Mesendoderm (in vitro differentiated cells): Measurements from ENCODE around the gene FAM13B.
"Not testable (repeated sequence)": the region's sequence is repeated elsewhere in the genome, so short reads cannot be mapped to it uniquely, and the experiment has no call there.

Source experiments
- DNase-seq: peaks from one replicate; pipeline ENCODE4 v3.0.0; 2013
- H2AK5ac ChIP-seq: 2 replicates; pipeline ENCODE4 v1.6.1; 2013; ENCODE audit warnings: low read length, inconsistent platforms
- H2BK120ac ChIP-seq: 2 replicates; pipeline ENCODE4 v1.6.1; 2013; ENCODE audit warnings: low read depth, mild to moderate bottlenecking, low read length, moderate library complexity, mixed read lengths
- H2BK15ac ChIP-seq: replicated peaks from 2 replicates; pipeline ENCODE4 v1.6.1; 2013; ENCODE audit warnings: low read depth, mild to moderate bottlenecking, moderate library complexity
- H2BK5ac ChIP-seq: 2 replicates; pipeline ENCODE4 v1.6.1; 2013; ENCODE audit warnings: low read length, inconsistent platforms
- H3K18ac ChIP-seq: 2 replicates; pipeline ENCODE4 v1.6.1; 2013; ENCODE audit warnings: mild to moderate bottlenecking, low read length, mixed read lengths
- H3K23ac ChIP-seq: one replicate; pipeline ENCODE4 v1.6.1; 2013; ENCODE audit warnings: low read length
- H3K27ac ChIP-seq: 2 replicates; pipeline ENCODE4 v1.5.1; 2013; ENCODE audit warnings: low read depth, mild to moderate bottlenecking, inconsistent platforms, low read length, moderate library complexity
- H3K27me3 ChIP-seq: 2 replicates; pipeline ENCODE4 v1.6.1; 2013; ENCODE audit warnings: low read length, control low read depth, mild to moderate bottlenecking, inconsistent platforms; ENCODE audit not compliant: insufficient read depth, poor library complexity
- H3K36me3 ChIP-seq: 2 replicates; pipeline ENCODE4 v1.6.1; 2013; ENCODE audit warnings: low read length, inconsistent platforms; ENCODE audit not compliant: control insufficient read depth, insufficient read depth
- H3K4ac ChIP-seq: one replicate; pipeline ENCODE4 v1.6.1; 2013; ENCODE audit warnings: low read depth, mild to moderate bottlenecking, low read length, moderate library complexity
- H3K4me1 ChIP-seq: 2 replicates; pipeline ENCODE4 v1.6.1; 2013; ENCODE audit warnings: low read depth, low read length, inconsistent platforms; ENCODE audit not compliant: control insufficient read depth
- H3K4me2 ChIP-seq: 2 replicates; pipeline ENCODE4 v1.6.1; 2013; ENCODE audit warnings: low read length
- H3K4me3 ChIP-seq: 2 replicates; pipeline ENCODE4 v1.5.1; 2013; ENCODE audit warnings: mild to moderate bottlenecking, low read length
- H3K56ac ChIP-seq: one replicate; pipeline ENCODE4 v1.6.1; 2013; ENCODE audit warnings: low read length
- H3K79me1 ChIP-seq: 2 replicates; pipeline ENCODE4 v1.6.1; 2013; ENCODE audit warnings: low read length, inconsistent platforms
- H3K79me2 ChIP-seq: 2 replicates; pipeline ENCODE4 v1.6.1; 2013; ENCODE audit warnings: mild to moderate bottlenecking, low read length; ENCODE audit not compliant: control insufficient read depth, insufficient read depth
- H3K9ac ChIP-seq: 2 replicates; pipeline ENCODE4 v1.6.1; 2013; ENCODE audit warnings: low read length, inconsistent platforms
- H4K5ac ChIP-seq: one replicate; pipeline ENCODE4 v1.6.1; 2013; ENCODE audit warnings: low read length
- H4K8ac ChIP-seq: one replicate; pipeline ENCODE4 v1.6.1; 2013; ENCODE audit warnings: low read depth, mild to moderate bottlenecking, control low read depth, low read length, moderate library complexity
- WGBS: extraction: QIAGEN DNeasy Blood & Tissue Kit; methylation state at CpG from one replicate; pipeline ENCODE4 v1.1.7; 2013; ENCODE audit warnings: low lambda C conversion rate, missing lambda C conversion rate; ENCODE audit not compliant: insufficient coverage; ENCODE audit errors: extremely low coverage; 5-methylcytosine and 5-hydroxymethylcytosine counted together

The FAM13B gene

GRCh38 chr5:138054206-138054605, 21.3 kb upstream of the FAM13B start:
- Histone ChIP-seq H3K79me1 (no peaks in the 10 kb centered on the region), H3K27me3 (no peaks in the 10 kb centered on the region), H3K4me1 (no peaks in the 10 kb centered on the region), H2BK15ac (no peak overlapping the region), H2AK5ac (no peak overlapping the region), H3K4ac (no peak overlapping the region), H3K36me3 (no peaks in the 10 kb centered on the region), H4K5ac (no peak overlapping the region), H4K8ac (no peak overlapping the region), H2BK120ac (no peak overlapping the region), H3K9ac (no peak overlapping the region), H3K27ac (no peak overlapping the region), H3K4me3 (no peak overlapping the region), H3K4me2 (no peak overlapping the region), H2BK5ac (no peak overlapping the region), H3K18ac (no peak overlapping the region), H3K23ac (no peak overlapping the region), H3K79me2 (no peaks in the 10 kb centered on the region), H3K56ac (no peak overlapping the region)
- no CpG with 5 or more reads among the region's 3 CpGs for WGBS
- DNase-seq = no peak

DNA sequence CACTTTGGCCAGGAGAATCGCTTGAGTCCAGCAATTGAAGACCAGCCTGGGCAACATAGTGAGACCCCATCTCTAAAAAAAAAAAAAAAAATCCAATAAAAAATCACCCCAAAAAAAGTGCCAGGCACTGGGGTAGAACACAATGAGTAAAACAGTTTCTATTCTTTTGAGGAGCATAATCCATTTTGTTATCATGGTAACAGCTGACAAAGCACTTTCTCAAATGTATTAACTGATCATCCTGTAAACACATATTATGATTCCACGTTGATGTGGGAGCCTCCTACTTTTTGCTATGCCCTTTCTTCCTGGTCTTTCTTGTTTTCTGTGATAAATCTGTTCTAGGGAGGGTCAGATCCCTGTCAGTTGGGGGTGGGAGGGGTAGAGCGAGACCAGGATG, 20.7 kb upstream of the FAM13B start:
- Histone ChIP-seq H3K18ac (no peak overlapping the region), H2BK15ac (no peak overlapping the region), H3K9ac (no peak overlapping the region), H4K5ac (no peak overlapping the region), H4K8ac (no peak overlapping the region), H3K79me1 (no peaks in the 10 kb centered on the region), H3K4me2 (no peak overlapping the region), H3K79me2 (no peaks in the 10 kb centered on the region), H3K36me3 (no peaks in the 10 kb centered on the region), H3K27me3 (no peaks in the 10 kb centered on the region), H2AK5ac (no peak overlapping the region), H3K4ac (no peak overlapping the region), H3K56ac (no peak overlapping the region), H3K27ac (no peak overlapping the region), H3K4me1 (no peaks in the 10 kb centered on the region), H2BK120ac (no peak overlapping the region), H2BK5ac (no peak overlapping the region), H3K4me3 (no peak overlapping the region), H3K23ac (no peak overlapping the region)
- WGBS = no CpG with 5 or more reads among the region's 3 CpGs
- no peak for DNase-seq

DNA sequence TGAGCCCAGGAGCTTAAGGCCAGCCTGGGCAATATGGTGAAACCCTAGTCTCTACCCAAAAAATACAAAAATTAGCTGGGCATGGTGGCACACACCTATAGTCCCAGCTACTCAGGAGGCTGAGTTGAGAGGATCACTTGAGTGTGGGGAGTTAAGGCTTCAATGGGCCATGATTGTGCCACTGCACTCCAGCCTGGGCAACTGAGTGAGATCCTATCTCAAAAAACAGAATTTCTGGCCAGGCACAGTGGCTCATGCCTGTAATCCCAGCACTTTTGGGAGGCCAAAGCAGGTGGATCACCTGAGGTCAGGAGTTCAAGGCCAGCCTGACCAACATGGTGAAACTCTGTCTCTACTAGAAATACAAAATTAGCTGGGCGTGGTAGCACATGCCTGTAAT, 19.8 kb upstream of the FAM13B start:
- not testable (repeated sequence) for H3K36me3 ChIP-seq, H3K79me2 ChIP-seq, H2AK5ac ChIP-seq, H2BK120ac ChIP-seq, H3K4me3 ChIP-seq, H3K79me1 ChIP-seq, DNase-seq, H3K56ac ChIP-seq, H3K23ac ChIP-seq, H3K27me3 ChIP-seq, H3K18ac ChIP-seq, H2BK5ac ChIP-seq, H4K5ac ChIP-seq, H3K4me2 ChIP-seq, H3K4me1 ChIP-seq, H3K9ac ChIP-seq, H2BK15ac ChIP-seq, H3K27ac ChIP-seq, H3K4ac ChIP-seq, H4K8ac ChIP-seq
- no CpG with 5 or more reads among the region's 1 CpG for WGBS

DNA sequence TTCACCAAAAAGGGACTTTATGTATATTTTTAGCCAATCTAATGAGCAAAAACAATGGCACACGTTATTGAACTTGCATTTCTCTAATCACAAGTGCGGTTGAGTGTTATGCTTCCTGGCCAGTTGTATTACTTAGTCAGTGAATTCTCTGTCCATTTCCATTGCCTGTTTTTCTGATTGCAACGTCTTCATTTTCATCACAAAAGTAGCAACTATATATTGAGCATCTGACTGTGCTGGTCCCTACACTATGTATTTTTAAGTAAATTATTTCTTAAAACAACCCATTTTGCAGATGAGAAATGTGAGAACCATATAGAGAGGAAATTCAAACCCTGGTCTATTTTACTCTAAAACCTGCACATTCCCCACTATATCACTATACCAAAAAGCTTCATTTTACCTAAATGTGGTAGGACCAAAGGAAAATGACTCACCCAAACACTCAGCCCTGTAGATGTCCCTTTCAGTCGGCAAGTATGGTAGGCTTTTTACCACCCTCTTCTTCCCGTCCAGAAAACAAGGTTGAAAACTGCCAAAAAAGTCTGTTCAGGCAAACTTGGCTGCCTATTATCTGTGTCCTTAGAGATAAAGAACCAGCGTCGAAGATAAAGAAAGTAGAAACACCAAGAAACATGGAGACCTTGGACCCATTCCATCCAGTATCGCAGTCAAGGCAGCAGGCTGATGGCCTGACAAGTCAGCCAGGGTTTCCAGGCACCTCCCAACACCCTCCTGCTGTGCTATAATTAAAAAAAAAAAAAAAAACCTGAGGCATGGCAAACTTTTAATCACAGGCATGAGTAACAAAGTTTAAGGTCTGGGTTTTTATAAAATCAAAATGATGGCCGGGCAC, 18.8 kb upstream of the FAM13B start:
- H4K8ac ChIP-seq = no peak overlapping the region
- H3K36me3 ChIP-seq = no peaks in the 10 kb centered on the region
- H3K4me1 ChIP-seq = no peaks in the 10 kb centered on the region
- no peak overlapping the region for H2BK15ac ChIP-seq
- H3K4ac ChIP-seq = no peak overlapping the region
- no CpG with 5 or more reads among the region's 9 CpGs for WGBS
- H2AK5ac ChIP-seq = no peak overlapping the region
- no peaks in the 10 kb centered on the region for H3K27me3 ChIP-seq
- H3K4me2 ChIP-seq = no peak overlapping the region
- H2BK5ac ChIP-seq = no peak overlapping the region
- H3K23ac ChIP-seq = no peak overlapping the region
- H2BK120ac ChIP-seq = no peak overlapping the region
- H4K5ac ChIP-seq = no peak overlapping the region
- H3K18ac ChIP-seq = no peak overlapping the region
- no peak overlapping the region for H3K27ac ChIP-seq
- no peak overlapping the region for H3K9ac ChIP-seq
- H3K56ac ChIP-seq = no peak overlapping the region
- no peaks in the 10 kb centered on the region for H3K79me2 ChIP-seq
- H3K4me3 ChIP-seq = no peak overlapping the region
- H3K79me1 ChIP-seq = no peaks in the 10 kb centered on the region
- DNase-seq = peak; percentile 21

DNA sequence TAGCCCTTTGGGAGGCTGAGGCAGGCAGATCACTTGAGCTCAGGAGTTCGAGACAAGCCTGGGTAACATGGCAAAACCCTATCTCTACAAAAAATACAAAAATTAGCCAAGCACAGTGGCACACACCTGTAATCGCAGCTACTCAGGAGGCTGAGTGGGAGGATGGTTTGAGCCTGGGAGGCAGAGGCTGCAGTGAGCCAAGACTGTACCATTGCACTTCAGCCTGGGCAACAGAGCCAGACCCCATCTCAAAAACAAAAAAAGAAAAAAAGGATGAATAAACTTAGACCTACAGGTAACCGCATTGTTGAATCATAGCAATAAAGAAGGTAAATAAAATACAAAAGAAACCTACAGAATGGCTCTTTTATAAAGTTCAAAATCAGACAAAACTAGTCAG, 12.4 kb upstream of the FAM13B start:
- WGBS = no CpG with 5 or more reads among the region's 3 CpGs
- H3K56ac ChIP-seq, H3K18ac ChIP-seq, H3K9ac ChIP-seq, H3K36me3 ChIP-seq, H4K8ac ChIP-seq, H2BK15ac ChIP-seq, H3K4ac ChIP-seq, H3K79me2 ChIP-seq, H4K5ac ChIP-seq, H3K27ac ChIP-seq, H2BK5ac ChIP-seq, H3K4me1 ChIP-seq, H3K4me2 ChIP-seq, H2BK120ac ChIP-seq, H3K27me3 ChIP-seq, H3K4me3 ChIP-seq, H3K23ac ChIP-seq, DNase-seq, H3K79me1 ChIP-seq, H2AK5ac ChIP-seq: not testable (repeated sequence)

- no CpG with 5 or more reads among the region's 1 CpG for WGBS
- Histone ChIP-seq H3K23ac (no peak overlapping the region), H3K79me2 (no peaks in the 10 kb centered on the region), H2BK5ac (no peak overlapping the region), H3K18ac (no peak overlapping the region), H3K79me1 (no peaks in the 10 kb centered on the region), H4K5ac (no peak overlapping the region), H3K27me3 (no peaks in the 10 kb centered on the region), H4K8ac (no peak overlapping the region), H3K4me3 (no peak overlapping the region), H3K4ac (no peak overlapping the region), H3K4me1 (no peaks in the 10 kb centered on the region), H3K36me3 (no peaks in the 10 kb centered on the region), H3K4me2 (no peak overlapping the region), H3K56ac (no peak overlapping the region), H3K9ac (no peak overlapping the region), H2BK120ac (no peak overlapping the region), H2AK5ac (no peak overlapping the region), H3K27ac (no peak overlapping the region), H2BK15ac (no peak overlapping the region)
- no peak for DNase-seq
These were observed 5.9 kb upstream of the FAM13B start for GRCh38 chr5:138038826-138039225.
